ENCODE measurements around the gene HOXB3. TPM values are rescaled to one million over a fixed set of nuclear protein-coding genes. Genes with fewer than 3 reads are reported as not detected.

Gene HOXB3
- polyA plus RNA-seq, 1 of the 3 experiments (the other 2 are of a cell fraction) = 0.46 TPM

- Histone ChIP-seq H3K9me2 (no peaks in the 10 kb centered on the region), H3K27ac (ENCODE audit: low read depth in 2 of 2, low read length in 1 of 2) (no peak overlapping the region), H4K20me1 (ENCODE audit: insufficient read depth) (no peaks in the 10 kb centered on the region), H2AFZ (ENCODE audit: low read depth) (no peak overlapping the region), H3K79me2 (ENCODE audit: insufficient read depth) (no peaks in the 10 kb centered on the region), H3F3A (replicated peaks; ENCODE audit: insufficient read depth) (no peaks in the 10 kb centered on the region), H3K4me3 (ENCODE audit: low read depth in 2 of 2, low read length in 1 of 2) (no peak overlapping the region), H3K4me1 (ENCODE audit: control insufficient read depth in 1 of 2, insufficient read depth in 2 of 2, low read depth in 1 of 2, low read length in 1 of 2) (peaks cover 2 to 7% of the 10 kb centered on the region in 2 experiments; a peak in 1 of 4 replicates), H3K36me3 (replicated peaks in 1 of 2; ENCODE audit: control insufficient read depth in 1 of 2, insufficient read depth in 2 of 2, low read length in 1 of 2) (no peaks in the 10 kb centered on the region), H3K9me3 (no peaks in the 10 kb centered on the region), H3K27me3 (ENCODE audit: insufficient read depth) (peaks cover 100% of the 10 kb centered on the region), H3K9ac (no peak overlapping the region), H3K4me2 (no peak overlapping the region)
- TF ChIP-seq SMC3 (IDR thresholded peaks at IDR 0.05; ENCODE audit: low read depth, low read length) (no peak), USF2 (IDR thresholded peaks at IDR 0.05; ENCODE audit: borderline replicate concordance, low read depth, low read length) (no peak), SIN3A (IDR thresholded peaks at IDR 0.05; ENCODE audit: borderline replicate concordance, low read depth, low read length) (no peak), FOXM1 (IDR thresholded peaks at IDR 0.05; ENCODE audit: low read depth) (no peak), FOSL2 (IDR thresholded peaks at IDR 0.05; ENCODE audit: borderline replicate concordance, low read depth) (no peak), FOXJ3 (CRISPR knock-in tag; IDR thresholded peaks at IDR 0.05) (no peak), GATA2 (CRISPR knock-in tag; IDR thresholded peaks at IDR 0.05) (no peak), MAX (IDR thresholded peaks at IDR 0.05; ENCODE audit: low read depth) (no peak), REST (IDR thresholded peaks at IDR 0.05; ENCODE audit: low read depth, low read length) (no peak), TAF1 (IDR thresholded peaks at IDR 0.05; ENCODE audit: borderline replicate concordance, low read depth, low read length) (no peak)
- DNase-seq = no peak
- 13% methylated on average over 2 of the region's 2 CpGs for WGBS (ENCODE audit: low lambda C conversion rate)
- POLR2A ChIA-PET = no interaction called here
- CTCF ChIA-PET = interaction anchor here (0.8 to 3.3 kb wide), 10 partner anchors 18 to 640 kb away, joined by 3 to 20 read pairs (median 4); partner anchors contain the start of gene CDK5RAP3
Measured at GRCh38 chr17:48588528-48588927, 1.5 kb downstream of the HOXB3 start.

- 16% methylated on average over 2 of the region's 2 CpGs for WGBS (ENCODE audit: low lambda C conversion rate)
- H3K4me1 ChIP-seq (ENCODE audit: control insufficient read depth in 1 of 2, insufficient read depth in 2 of 2, low read depth in 1 of 2, low read length in 1 of 2) = peaks cover 2 to 3% of the 10 kb centered on the region in 2 experiments; a peak in 1 of 4 replicates
- TF ChIP-seq ELF1 (IDR thresholded peaks at IDR 0.05) (no peak), TCF12 (IDR thresholded peaks at IDR 0.05) (no peak), FOSL2 (IDR thresholded peaks at IDR 0.05; ENCODE audit: borderline replicate concordance, low read depth) (no peak), MAX (IDR thresholded peaks at IDR 0.05; ENCODE audit: low read depth) (no peak), IRF3 (IDR thresholded peaks at IDR 0.05; ENCODE audit: low read depth, low read length) (no peak), RXRA (IDR thresholded peaks at IDR 0.05; ENCODE audit: borderline replicate concordance, low read depth) (no peak), MXI1 (IDR thresholded peaks at IDR 0.05; ENCODE audit: low read depth, low read length) (no peak), NFIC (IDR thresholded peaks at IDR 0.05; ENCODE audit: borderline replicate concordance) (no peak), SMC3 (IDR thresholded peaks at IDR 0.05; ENCODE audit: low read depth, low read length) (no peak), GATA2 (CRISPR knock-in tag; IDR thresholded peaks at IDR 0.05) (no peak), EP300 (IDR thresholded peaks at IDR 0.05; ENCODE audit: borderline replicate concordance in 1 of 2, low read depth in 1 of 2, low read length in 1 of 2) (no peak), TEAD4 (IDR thresholded peaks at IDR 0.05; ENCODE audit: borderline replicate concordance, insufficient read depth) (no peak), YY1 (IDR thresholded peaks at IDR 0.05; ENCODE audit: low read depth) (no peak), USF1 (IDR thresholded peaks at IDR 0.05; ENCODE audit: borderline replicate concordance, low read depth) (no peak), MEF2A (IDR thresholded peaks at IDR 0.05; ENCODE audit: borderline replicate concordance, low read depth) (no peak), JUND (IDR thresholded peaks at IDR 0.05) (no peak)
- ChIA-PET POLR2A (no interaction called here), CTCF (interaction anchor here (0.8 to 3.3 kb wide), 11 partner anchors 25 to 639 kb away, joined by 3 to 20 read pairs (median 3); partner anchors contain the start of gene CDK5RAP3)
- H3K9me2 ChIP-seq = no peaks in the 10 kb centered on the region
- H3K27ac ChIP-seq (ENCODE audit: low read depth in 2 of 2, low read length in 1 of 2) = no peak overlapping the region
- no peak overlapping the region for H3K4me3 ChIP-seq (ENCODE audit: low read depth in 2 of 2, low read length in 1 of 2)
- H3F3A ChIP-seq (replicated peaks; ENCODE audit: insufficient read depth) = no peaks in the 10 kb centered on the region
- no peaks in the 10 kb centered on the region for H3K9me3 ChIP-seq
- H2AFZ ChIP-seq (ENCODE audit: low read depth) = no peak overlapping the region
- H3K9ac ChIP-seq = no peak overlapping the region
- no peak overlapping the region for H3K4me2 ChIP-seq
- no peaks in the 10 kb centered on the region for H4K20me1 ChIP-seq (ENCODE audit: insufficient read depth)
- DNase-seq = no peak
- no peaks in the 10 kb centered on the region for H3K79me2 ChIP-seq (ENCODE audit: insufficient read depth)
- H3K27me3 ChIP-seq (ENCODE audit: insufficient read depth) = peaks cover 100% of the 10 kb centered on the region
- no peaks in the 10 kb centered on the region for H3K36me3 ChIP-seq (replicated peaks in 1 of 2; ENCODE audit: control insufficient read depth in 1 of 2, insufficient read depth in 2 of 2, low read length in 1 of 2)
Measured at GRCh38 chr17:48588074-48588415, 2.0 kb downstream of the HOXB3 start.
